Effector memory CD4-positive, alpha-beta T cell (primary cell): ENCODE measurements around the gene ATP5F1D.
"Not testable (repeated sequence)": the region's sequence is repeated elsewhere in the genome, so short reads cannot be mapped to it uniquely, and the experiment has no call there.

ENCODE experiments used
- DNase-seq, 3 donors: peaks; one replicate each; pipeline ENCODE4 v3.0.0-alpha.2; 2020
- H3K27ac ChIP-seq: 2 replicates; pipeline ENCODE4 v1.7.0; 2013; ENCODE audit warnings: mild to moderate bottlenecking, low read length, moderate library complexity; ENCODE audit not compliant: insufficient read depth, poor library complexity, severe bottlenecking
- H3K27me3 ChIP-seq: replicated peaks from 2 replicates; pipeline ENCODE4 v1.7.0; 2013; ENCODE audit warnings: mild to moderate bottlenecking, low read length; ENCODE audit not compliant: insufficient read depth, control insufficient read depth, poor library complexity, severe bottlenecking
- H3K36me3 ChIP-seq: 2 replicates; pipeline ENCODE4 v1.7.0; 2013; ENCODE audit warnings: mild to moderate bottlenecking, low read length, moderate library complexity; ENCODE audit not compliant: control insufficient read depth, insufficient read depth
- H3K4me1 ChIP-seq: 2 replicates; pipeline ENCODE4 v1.7.0; 2013; ENCODE audit warnings: low read length, mild to moderate bottlenecking; ENCODE audit not compliant: control insufficient read depth, insufficient read depth, poor library complexity, severe bottlenecking
- H3K4me3 ChIP-seq: 2 replicates; pipeline ENCODE4 v1.7.0; 2013; ENCODE audit warnings: low read length, low read depth, mild to moderate bottlenecking; ENCODE audit not compliant: insufficient read depth, poor library complexity, severe bottlenecking
- H3K9me3 ChIP-seq: 2 replicates; pipeline ENCODE4 v1.7.0; 2013; ENCODE audit warnings: mild to moderate bottlenecking, low read length, moderate library complexity; ENCODE audit not compliant: control insufficient read depth
- total RNA-seq, 3 donors: gene quantifications; one replicate each; lab custom pipeline; 2026; lab: John Stamatoyannopoulos, UW

Gene ATP5F1D
- total RNA-seq, result 14.4 to 26.1 (median 25.6) reads per million in 3 donors

DNA sequence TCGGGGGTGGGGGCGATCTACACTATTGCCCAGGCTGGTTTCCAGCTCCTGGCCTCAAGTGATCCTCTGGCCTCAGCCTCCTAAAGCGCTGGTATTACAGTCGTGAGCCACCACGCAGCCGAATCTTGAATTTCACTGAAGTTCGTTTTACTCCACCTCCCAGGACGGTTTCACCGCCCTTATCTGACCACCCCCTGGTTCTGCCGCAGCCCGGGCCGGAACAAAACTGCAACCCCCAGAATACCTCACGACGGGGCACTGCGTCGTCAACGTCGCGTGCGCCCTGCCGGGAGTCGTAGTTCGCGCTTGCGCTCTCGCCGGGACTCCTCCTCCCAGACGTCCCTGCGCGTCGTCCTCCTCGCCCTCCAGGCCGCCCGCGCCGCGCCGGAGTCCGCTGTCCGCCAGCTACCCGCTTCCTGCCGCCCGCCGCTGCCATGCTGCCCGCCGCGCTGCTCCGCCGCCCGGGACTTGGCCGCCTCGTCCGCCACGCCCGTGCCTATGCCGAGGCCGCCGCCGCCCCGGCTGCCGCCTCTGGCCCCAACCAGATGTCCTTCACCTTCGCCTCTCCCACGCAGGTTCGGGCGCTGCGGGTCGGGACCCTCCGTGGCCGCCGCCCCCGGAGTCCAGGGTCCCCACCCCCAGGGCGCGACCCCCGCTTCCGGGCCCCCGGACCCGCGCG, at the start of gene ATP5F1D:
Gene ATP5F1D (plus strand): TSS at position 335 of the 679 bp plus-strand sequence. CDS start 100 bp downstream, at position 435.
- peak; percentile 76 to 81 (median 76) for DNase-seq
- Histone ChIP-seq H3K27me3 (peaks cover 6% of the 10 kb centered on the region), H3K27ac (peak within 1 kb of the TSS; percentile 68), H3K4me1 (peaks cover 43% of the 10 kb centered on the region), H3K9me3 (no peaks in the 10 kb centered on the region), H3K36me3 (no peaks in the 10 kb centered on the region), H3K4me3 (peak within 1 kb of the TSS; percentile 44)

GRCh38 chr19:1199531-1199930, 42.0 kb upstream of the ATP5F1D start:
- Histone ChIP-seq H3K27ac (no peak overlapping the region), H3K9me3 (no peaks in the 10 kb centered on the region), H3K4me3 (no peak overlapping the region), H3K4me1 (peaks cover 7% of the 10 kb centered on the region), H3K36me3 (no peaks in the 10 kb centered on the region), H3K27me3 (no peaks in the 10 kb centered on the region)
- DNase-seq, result no peak

DNA sequence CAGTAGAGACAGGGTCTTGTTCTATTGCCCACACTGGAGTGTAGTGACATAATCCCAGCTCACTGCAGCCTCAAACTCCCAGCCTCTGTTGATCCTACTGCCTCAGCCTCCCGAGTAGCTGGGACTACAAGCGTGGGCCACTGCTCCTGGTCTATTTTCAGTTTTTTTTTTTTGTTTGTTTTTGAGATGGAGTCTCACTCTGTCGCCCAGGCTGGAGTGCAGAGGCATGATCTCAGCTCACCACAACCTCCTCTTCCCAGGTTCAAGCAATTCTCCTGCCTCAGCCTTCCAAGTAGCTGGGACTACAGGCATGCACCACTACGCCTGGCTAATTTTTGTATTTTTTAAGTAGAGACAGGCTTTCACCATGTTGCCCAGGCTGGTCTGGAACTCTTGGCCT, 40.9 kb upstream of the ATP5F1D start:
- H3K27me3 ChIP-seq, H3K36me3 ChIP-seq, H3K27ac ChIP-seq, H3K9me3 ChIP-seq, DNase-seq, H3K4me3 ChIP-seq: not testable (repeated sequence)
- H3K4me1 ChIP-seq, result peaks cover 12% of the 10 kb centered on the region

DNA sequence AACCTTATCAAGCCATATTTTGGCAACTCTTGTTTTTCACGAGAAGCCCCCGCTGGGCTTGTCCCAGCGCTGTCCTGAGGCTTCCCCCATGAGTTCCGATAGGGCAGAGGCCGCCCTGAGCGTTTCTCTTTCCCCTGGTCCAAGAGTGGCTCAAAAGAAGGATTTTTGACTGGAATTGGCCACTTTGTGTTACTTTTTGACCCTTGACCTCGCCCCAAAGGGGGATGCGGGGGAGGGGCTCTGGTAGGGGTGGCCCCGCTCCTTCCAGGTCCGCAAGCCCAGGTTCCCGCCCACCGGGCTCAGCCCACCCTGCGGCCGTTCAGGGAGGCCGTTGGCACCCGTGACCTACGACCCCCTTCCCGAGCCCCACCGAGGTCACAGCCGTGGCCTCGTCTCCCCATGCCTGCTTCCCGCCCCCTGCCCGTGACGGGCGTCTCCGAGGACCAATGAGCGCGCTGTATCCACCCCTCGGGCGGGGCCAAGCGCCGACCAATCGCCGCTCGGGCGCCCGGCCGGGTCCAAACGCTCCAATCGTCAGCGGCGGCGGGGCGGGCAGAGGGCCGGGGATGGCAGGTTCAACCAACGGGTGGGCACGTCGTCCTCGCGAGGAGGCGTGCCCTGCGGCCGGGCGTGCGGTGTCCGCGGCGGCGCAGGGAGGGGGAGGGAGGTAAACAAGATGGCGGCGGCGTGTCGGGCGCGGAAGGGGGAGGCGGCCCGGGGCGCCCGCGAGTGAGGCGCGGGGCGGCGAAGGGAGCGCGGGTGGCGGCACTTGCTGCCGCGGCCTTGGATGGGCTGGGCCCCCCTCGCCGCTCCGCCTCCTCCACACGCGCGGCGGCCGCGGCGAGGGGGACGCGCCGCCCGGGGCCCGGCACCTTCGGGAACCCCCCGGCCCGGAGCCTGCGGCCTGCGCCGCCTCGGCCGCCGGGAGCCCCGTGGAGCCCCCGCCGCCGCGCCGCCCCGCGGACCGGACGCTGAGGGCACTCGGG, 36.1 kb upstream of the ATP5F1D start, which contains the start of gene STK11:
Gene STK11 (plus strand): TSS at position 665 of the 986 bp plus-strand sequence. CDS start 1,136 bp downstream, outside the sequence.
- DNase-seq, result peak; percentile 97 to 98 (median 98)
- H3K4me3 ChIP-seq, result peak within 1 kb of the TSS; percentile 91
- H3K9me3 ChIP-seq, result no peaks in the 10 kb centered on the region
- peak within 1 kb of the TSS; percentile 71 for H3K27ac ChIP-seq
- peaks cover 7% of the 10 kb centered on the region for H3K36me3 ChIP-seq
- H3K27me3 ChIP-seq, result no peaks in the 10 kb centered on the region
- H3K4me1 ChIP-seq, result peaks cover 35% of the 10 kb centered on the region

GRCh38 chr19:1206150-1206863, 35.2 kb upstream of the ATP5F1D start:
- Histone ChIP-seq H3K9me3 (no peaks in the 10 kb centered on the region), H3K4me3 (peak overlapping the region; percentile 91), H3K27ac (peak overlapping the region; percentile 62), H3K36me3 (peaks cover 7% of the 10 kb centered on the region), H3K27me3 (no peaks in the 10 kb centered on the region), H3K4me1 (peaks cover 37% of the 10 kb centered on the region)
- DNase-seq, result no peak

DNA sequence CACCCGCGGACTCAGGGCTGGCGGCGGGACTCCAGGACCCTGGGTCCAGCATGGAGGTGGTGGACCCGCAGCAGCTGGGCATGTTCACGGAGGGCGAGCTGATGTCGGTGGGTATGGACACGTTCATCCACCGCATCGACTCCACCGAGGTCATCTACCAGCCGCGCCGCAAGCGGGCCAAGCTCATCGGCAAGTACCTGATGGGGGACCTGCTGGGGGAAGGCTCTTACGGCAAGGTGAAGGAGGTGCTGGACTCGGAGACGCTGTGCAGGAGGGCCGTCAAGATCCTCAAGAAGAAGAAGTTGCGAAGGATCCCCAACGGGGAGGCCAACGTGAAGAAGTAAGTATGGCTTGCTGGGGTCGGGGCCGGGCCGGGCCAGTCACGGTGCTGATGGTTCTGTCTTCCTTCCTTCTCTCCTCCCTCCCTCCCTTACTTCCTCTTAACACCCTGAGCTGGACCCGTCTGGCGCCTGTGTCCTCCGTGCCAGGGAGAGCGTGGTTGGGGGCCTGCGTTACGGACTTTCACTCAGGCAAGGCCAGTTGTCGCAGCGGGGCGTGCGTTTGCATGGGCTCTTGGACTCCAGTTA, 34.6 kb upstream of the ATP5F1D start:
- no peaks in the 10 kb centered on the region for H3K27me3 ChIP-seq
- peak overlapping the region; percentile 91 for H3K4me3 ChIP-seq
- H3K9me3 ChIP-seq, result no peaks in the 10 kb centered on the region
- H3K27ac ChIP-seq, result peak overlapping the region; percentile 62
- peaks cover 7% of the 10 kb centered on the region for H3K36me3 ChIP-seq
- peak in 1 of 3 donors; percentile 9 for DNase-seq
- peaks cover 41% of the 10 kb centered on the region for H3K4me1 ChIP-seq

GRCh38 chr19:1208830-1209229, 32.7 kb upstream of the ATP5F1D start:
- peaks cover 42% of the 10 kb centered on the region for H3K4me1 ChIP-seq
- not testable (repeated sequence) for H3K27ac ChIP-seq, H3K36me3 ChIP-seq, DNase-seq, H3K27me3 ChIP-seq, H3K9me3 ChIP-seq, H3K4me3 ChIP-seq

- no peaks in the 10 kb centered on the region for H3K27me3 ChIP-seq
- no peak for DNase-seq
- H3K4me1 ChIP-seq, result peaks cover 50% of the 10 kb centered on the region
- H3K9me3 ChIP-seq, result no peaks in the 10 kb centered on the region
- no peak overlapping the region for H3K4me3 ChIP-seq
- no peak overlapping the region for H3K27ac ChIP-seq
- H3K36me3 ChIP-seq, result peaks cover 7% of the 10 kb centered on the region
Observed at GRCh38 chr19:1210227-1210538, 31.4 kb upstream of the ATP5F1D start.

DNA sequence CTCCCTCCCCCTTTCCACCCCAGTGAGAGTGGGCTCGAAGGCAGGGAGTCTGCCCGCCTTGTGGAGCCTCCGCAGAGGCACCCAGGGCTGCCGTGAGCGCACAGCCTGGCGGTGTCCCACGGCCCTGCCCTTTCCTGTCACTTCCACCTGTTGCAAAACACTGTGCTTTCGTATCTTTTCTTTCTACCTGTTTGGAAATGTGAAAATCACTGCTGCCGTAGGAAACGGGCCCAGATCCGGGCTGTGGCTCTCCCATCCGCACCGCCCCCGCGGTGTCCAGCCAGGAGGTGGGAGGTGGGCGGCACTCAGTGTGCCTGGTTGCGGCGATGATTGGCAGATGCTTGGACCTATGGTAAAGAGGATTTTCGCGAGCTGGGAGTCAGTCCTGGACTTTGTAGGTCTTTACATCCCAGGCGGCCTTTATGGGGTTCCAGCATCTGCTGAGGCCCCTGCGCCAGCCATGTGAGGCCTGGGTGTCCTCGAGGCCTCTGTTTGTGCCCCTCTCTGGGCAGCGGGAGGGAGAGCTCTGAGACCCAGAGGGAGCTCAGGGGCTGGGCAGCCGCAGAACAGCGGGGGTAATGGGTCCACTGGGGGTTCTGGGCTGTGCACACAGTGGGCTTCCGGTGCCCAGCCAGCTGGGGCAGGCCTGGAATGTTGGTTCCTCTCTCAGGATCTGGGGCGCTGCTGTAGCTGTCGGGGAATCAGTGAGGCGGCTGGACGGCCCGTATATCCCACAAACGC, 29.9 kb upstream of the ATP5F1D start:
- DNase-seq, result no peak
- H3K4me1 ChIP-seq, result peaks cover 45% of the 10 kb centered on the region
- H3K4me3 ChIP-seq, result no peak overlapping the region
- H3K36me3 ChIP-seq, result peaks cover 7% of the 10 kb centered on the region
- no peaks in the 10 kb centered on the region for H3K9me3 ChIP-seq
- no peaks in the 10 kb centered on the region for H3K27me3 ChIP-seq
- H3K27ac ChIP-seq, result no peak overlapping the region
